ENCODE data around the gene MXRA7. TPM values are rescaled to one million over a fixed set of nuclear protein-coding genes. Genes with fewer than 3 reads are reported as not detected.
A peak's percentile ranks its signal among the peaks of the same experiment; 100 is the strongest.
"Not testable (repeated sequence)": the region's sequence is repeated elsewhere in the genome, so short reads cannot be mapped to it uniquely, and the experiment has no call there.

MXRA7 gene
- total RNA-seq, 1 donor from 2014 or later, result 187 TPM

GRCh38 chr17:76744747-76745146 is 34.0 kb upstream of the MXRA7 start:
- no peak for TF ChIP-seq CTCF (IDR thresholded peaks at IDR 0.05)
- H3K27ac Mint-ChIP-seq (ENCODE audit: unreplicated experiment), result no peak overlapping the region
- H3K4me3 Mint-ChIP-seq (ENCODE audit: unreplicated experiment), result no peak overlapping the region
- no peak for DNase-seq (ENCODE audit: extremely low spot score, unreplicated experiment)
- H3K9me3 Mint-ChIP-seq (ENCODE audit: unreplicated experiment), result no peaks in the 10 kb centered on the region
- H3K4me1 Mint-ChIP-seq (ENCODE audit: unreplicated experiment), result peaks cover 10% of the 10 kb centered on the region
- no peaks in the 10 kb centered on the region for H3K27me3 Mint-ChIP-seq (ENCODE audit: unreplicated experiment)
- H3K36me3 Mint-ChIP-seq (ENCODE audit: unreplicated experiment), result peaks cover 32% of the 10 kb centered on the region

- no peak for TF ChIP-seq CTCF (IDR thresholded peaks at IDR 0.05)
- Mint-ChIP-seq H3K27ac (ENCODE audit: unreplicated experiment) (no peak overlapping the region), H3K36me3 (ENCODE audit: unreplicated experiment) (peaks cover 32% of the 10 kb centered on the region)
These were observed 32.2 kb upstream of the MXRA7 start for GRCh38 chr17:76742958-76743357.

GRCh38 chr17:76740329-76741118 is 29.8 kb upstream of the MXRA7 start:
- Mint-ChIP-seq H3K36me3 (ENCODE audit: unreplicated experiment) (peaks cover 28% of the 10 kb centered on the region), H3K9me3 (ENCODE audit: unreplicated experiment) (no peaks in the 10 kb centered on the region), H3K4me3 (ENCODE audit: unreplicated experiment) (no peak overlapping the region), H3K27me3 (ENCODE audit: unreplicated experiment) (no peaks in the 10 kb centered on the region), H3K27ac (ENCODE audit: unreplicated experiment) (peak overlapping the region; percentile 38), H3K4me1 (ENCODE audit: unreplicated experiment) (peaks cover 29% of the 10 kb centered on the region)
- no peak for DNase-seq (ENCODE audit: extremely low spot score, unreplicated experiment)
- no peak for TF ChIP-seq CTCF (IDR thresholded peaks at IDR 0.05)

More at GRCh38 chr17:76742958-76743357, 32.2 kb upstream of the MXRA7 start:
- Mint-ChIP-seq H3K27me3 (ENCODE audit: unreplicated experiment) (no peaks in the 10 kb centered on the region), H3K9me3 (ENCODE audit: unreplicated experiment) (no peaks in the 10 kb centered on the region), H3K4me3 (ENCODE audit: unreplicated experiment) (no peak overlapping the region), H3K4me1 (ENCODE audit: unreplicated experiment) (peaks cover 25% of the 10 kb centered on the region)
- no peak for DNase-seq (ENCODE audit: extremely low spot score, unreplicated experiment)

- not testable (repeated sequence) for H3K4me3 Mint-ChIP-seq (ENCODE audit: unreplicated experiment); H3K9me3 Mint-ChIP-seq (ENCODE audit: unreplicated experiment); H3K27me3 Mint-ChIP-seq (ENCODE audit: unreplicated experiment); H3K27ac Mint-ChIP-seq (ENCODE audit: unreplicated experiment); DNase-seq (ENCODE audit: extremely low spot score, unreplicated experiment)
- peaks cover 28% of the 10 kb centered on the region for H3K36me3 Mint-ChIP-seq (ENCODE audit: unreplicated experiment)
- peaks cover 38% of the 10 kb centered on the region for H3K4me1 Mint-ChIP-seq (ENCODE audit: unreplicated experiment)
These were observed 28.9 kb upstream of the MXRA7 start for GRCh38 chr17:76739568-76740115.

- no peak for DNase-seq (ENCODE audit: extremely low spot score, unreplicated experiment)
- TF ChIP-seq CTCF (IDR thresholded peaks at IDR 0.05), result no peak
- Mint-ChIP-seq H3K4me3 (ENCODE audit: unreplicated experiment) (peak overlapping the region; percentile 95), H3K4me1 (ENCODE audit: unreplicated experiment) (peaks cover 50% of the 10 kb centered on the region), H3K9me3 (ENCODE audit: unreplicated experiment) (no peaks in the 10 kb centered on the region), H3K27me3 (ENCODE audit: unreplicated experiment) (no peaks in the 10 kb centered on the region), H3K27ac (ENCODE audit: unreplicated experiment) (peak overlapping the region; percentile 99), H3K36me3 (ENCODE audit: unreplicated experiment) (peaks cover 35% of the 10 kb centered on the region)
These were observed 27.7 kb upstream of the MXRA7 start for GRCh38 chr17:76738468-76738850.

Measured in osteocyte (in vitro differentiated cells).